Left lung (tissue), 10 donors: ENCODE results near the gene ZNF25. TPM values are rescaled to one million over a fixed set of nuclear protein-coding genes. Genes with fewer than 3 reads are reported as not detected.

Source experiments
- ATAC-seq: fragments of 200-7000 bp; cut with Tn5 transposase; one replicate; pipeline ENCODE4 v1.9.1; 2020; ENCODE audit warnings: moderate library complexity
- DNase-seq, 4 donors: peaks; one replicate each; pipeline ENCODE4 v3.0.0-alpha.2; 2013 to 2020
- H3K27ac ChIP-seq, 2 donors: fragments of 200-600 bp; sonication (generic) in 1 of 2; one replicate each; pipeline versions ENCODE4 v1.5.0 to v1.8.0; 2020 to 2021
- H3K27me3 ChIP-seq, 2 donors: fragments of 200-600 bp; sonication (generic) in 1 of 2; one replicate each; pipeline versions ENCODE4 v1.5.0 to v1.8.0; 2020 to 2021
- H3K36me3 ChIP-seq, 2 donors: fragments of 200-600 bp; sonication (generic) in 1 of 2; one replicate each; pipeline versions ENCODE4 v1.5.0 to v1.8.0; 2020 to 2021
- H3K4me1 ChIP-seq, 2 donors: fragments of 200-600 bp; one replicate each; pipeline ENCODE4 v1.8.0; 2021
- H3K4me3 ChIP-seq, 2 donors: fragments of 200-600 bp; sonication (generic) in 1 of 2; one replicate each; pipeline versions ENCODE4 v1.5.0 to v1.8.0; 2020 to 2021; ENCODE audit warnings: mild to moderate bottlenecking in 1 of 2
- H3K9me3 ChIP-seq, 2 donors: fragments of 200-600 bp; sonication (generic) in 1 of 2; one replicate each; pipeline versions ENCODE4 v1.5.0 to v1.8.0; 2020 to 2021
- CTCF ChIP-seq, 2 donors: fragments of 200-600 bp; sonication (generic) in 1 of 2; IDR thresholded peaks; one replicate each; pipeline versions ENCODE4 v1.5.0 to v1.8.0; 2021; ENCODE audit warnings: antibody characterized with exemption in 2 of 2
- intact Hi-C, 2 donors: fragments of 100-400 bp; cut with DNase I; formaldehyde crosslinking; loops; one replicate each; pipeline versions ENCODE4 v1.11.2 to v1.14.2; 2022
- polyA plus RNA-seq, 6 donors: library from polyadenylated mRNA; unstranded; fragments of 120-200 nt; gene quantifications; one replicate each; pipeline ENCODE4 v1.2.1, GENCODE V29; 2013; ENCODE audit not compliant: insufficient read length in 6 of 6
- total RNA-seq, 2 donors: library from RNA; stranded (reverse); fragmentation: NEBNext Ultra II Directional; extraction: Animal tissue kit (Norgen Biotek cat#: 25700); gene quantifications; one replicate each; pipeline ENCODE4 v1.2.1, GENCODE V29; 2021
- donor health status: DM: no; HTN: yes; CAD: no.
- donor health status: DM: no; HTN: no; CAD: no.

ZNF25 gene
- total and polyA plus RNA-seq, 8 donors: 8.7 to 19.4 (median 15.7) TPM

- no peak for ATAC-seq
- Histone ChIP-seq H3K4me3 (no peak overlapping the region), H3K27me3 (no peaks in the 10 kb centered on the region), H3K9me3 (peaks cover 0 to 8% of the 10 kb centered on the region in 2 donors), H3K27ac (no peak overlapping the region), H3K4me1 (no peaks in the 10 kb centered on the region), H3K36me3 (no peaks in the 10 kb centered on the region)
- intact Hi-C loops: no loop called here
- TF ChIP-seq CTCF (IDR thresholded peaks at IDR 0.05): no peak
- DNase-seq: no peak
Observed at GRCh38 chr10:37906382-37906781, 70.1 kb downstream of the ZNF25 start.

Other genes with a start within 250 kb of the ZNF25 start
- gene ZNF248, start 119.0 kb downstream of the ZNF25 start, total RNA-seq: 10 to 100 TPM; 12.0 to 14.3 TPM
- 10 to 100 TPM; 31.0 to 45.2 (median 40.7) TPM for gene ZNF248, start 119.0 kb downstream of the ZNF25 start, polyA plus RNA-seq
- gene ZNF33A, start 34.0 kb upstream of the ZNF25 start, total RNA-seq: 10 to 100 TPM; 25.8 to 29.9 TPM
- gene ZNF33A, start 34.0 kb upstream of the ZNF25 start, polyA plus RNA-seq: 10 to 100 TPM; 36.3 to 43.1 (median 40.1) TPM
- 10 to 100 TPM; 14.8 to 16.4 TPM for gene ZNF37A, start 117.7 kb upstream of the ZNF25 start, total RNA-seq
- gene ZNF37A, start 117.7 kb upstream of the ZNF25 start, polyA plus RNA-seq: 10 to 100 TPM; 16.7 to 24.0 (median 19.4) TPM